Peyer's patch (tissue), 4 donors: ENCODE data around the gene MAST4.

Experiments
- POLR2A ChIP-seq, 2 donors: fragments of 450-650 bp; IDR thresholded peaks; one replicate each; pipeline ENCODE4 v1.5.1; 2017; ENCODE audit warnings: antibody characterized with exemption in 2 of 2, mild to moderate bottlenecking in 2 of 2, moderate library complexity in 2 of 2
- TF ChIP-seq, protein P1 (sequence below), 6 experiments: fragments of 450-650 bp in 4 of 6; fragments of 200-600 bp in 2 of 6; sonication (generic) in 1 of 6; IDR thresholded peaks; one replicate each; pipeline ENCODE4 v1.5.1; 2017 to 2019; ENCODE audit warnings: antibody characterized with exemption in 6 of 6, mild to moderate bottlenecking in 3 of 6, moderate library complexity in 1 of 6

GRCh38 chr5:67181648-67182221 is 585.5 kb downstream of the MAST4 start:
- TF ChIP-seq, protein P1, sequence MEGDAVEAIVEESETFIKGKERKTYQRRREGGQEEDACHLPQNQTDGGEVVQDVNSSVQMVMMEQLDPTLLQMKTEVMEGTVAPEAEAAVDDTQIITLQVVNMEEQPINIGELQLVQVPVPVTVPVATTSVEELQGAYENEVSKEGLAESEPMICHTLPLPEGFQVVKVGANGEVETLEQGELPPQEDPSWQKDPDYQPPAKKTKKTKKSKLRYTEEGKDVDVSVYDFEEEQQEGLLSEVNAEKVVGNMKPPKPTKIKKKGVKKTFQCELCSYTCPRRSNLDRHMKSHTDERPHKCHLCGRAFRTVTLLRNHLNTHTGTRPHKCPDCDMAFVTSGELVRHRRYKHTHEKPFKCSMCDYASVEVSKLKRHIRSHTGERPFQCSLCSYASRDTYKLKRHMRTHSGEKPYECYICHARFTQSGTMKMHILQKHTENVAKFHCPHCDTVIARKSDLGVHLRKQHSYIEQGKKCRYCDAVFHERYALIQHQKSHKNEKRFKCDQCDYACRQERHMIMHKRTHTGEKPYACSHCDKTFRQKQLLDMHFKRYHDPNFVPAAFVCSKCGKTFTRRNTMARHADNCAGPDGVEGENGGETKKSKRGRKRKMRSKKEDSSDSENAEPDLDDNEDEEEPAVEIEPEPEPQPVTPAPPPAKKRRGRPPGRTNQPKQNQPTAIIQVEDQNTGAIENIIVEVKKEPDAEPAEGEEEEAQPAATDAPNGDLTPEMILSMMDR (IDR thresholded peaks at IDR 0.05) = no peak
- no peak for TF ChIP-seq POLR2A (IDR thresholded peaks at IDR 0.05)
